ENCODE data around the gene CNN2.

Gene CNN2

DNA sequence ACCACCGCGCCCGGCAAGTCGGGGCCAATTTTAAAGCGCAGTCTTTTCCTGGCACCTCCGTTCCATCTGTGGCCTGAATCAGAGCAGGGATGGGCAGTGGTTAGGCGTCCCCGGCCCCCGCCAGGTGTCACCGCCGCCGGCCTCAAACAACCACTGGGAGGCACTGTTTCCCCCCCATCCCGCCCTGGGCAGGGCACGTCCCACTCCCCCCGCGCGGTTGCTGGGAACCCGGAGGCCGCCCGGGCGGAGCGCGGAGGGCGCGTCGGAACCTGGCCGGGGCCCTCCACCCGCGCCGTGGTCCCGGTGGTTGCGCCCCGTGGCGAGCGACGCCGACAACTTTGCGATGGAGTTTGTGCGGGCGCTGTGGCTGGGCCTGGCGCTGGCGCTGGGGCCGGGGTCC, 26.3 kb upstream of the CNN2 start, which contains the start of gene GRIN3B:
TSS of gene GRIN3B (plus strand) at position 325 of the 400 bp plus-strand sequence. CDS start at position 344, 19 bp downstream.
- H3K14ac ChIP-seq (ENCODE audit: low read length in 2 of 2) = no peak within 1 kb of the TSS
- WGBS = 2% methylated on average over 39 of the region's 43 CpGs
- H3K27me3 ChIP-seq (ENCODE audit: control insufficient read depth in 1 of 2, insufficient read depth in 1 of 2, low read length in 2 of 2) = peaks cover 45 to 78% of the 10 kb centered on the region in 2 experiments
- H3K23ac ChIP-seq (ENCODE audit: low read length in 2 of 2) = no peak within 1 kb of the TSS
- H3K4ac ChIP-seq (ENCODE audit: low read depth in 1 of 2, low read length in 2 of 2) = no peak within 1 kb of the TSS
- no peak within 1 kb of the TSS for H3K27ac ChIP-seq (ENCODE audit: low read length, poor library complexity, severe bottlenecking)
- H3K36me3 ChIP-seq (ENCODE audit: control insufficient read depth in 1 of 2, insufficient read depth in 2 of 2, low read depth in 1 of 2, low read length in 2 of 2) = peaks cover 0 to 8% of the 10 kb centered on the region in 2 experiments
- no peak within 1 kb of the TSS for H4K8ac ChIP-seq (ENCODE audit: low read length)
- no peak within 1 kb of the TSS for H3K18ac ChIP-seq (ENCODE audit: low read depth in 1 of 2, low read length in 2 of 2)
- peak within 1 kb of the TSS; percentile 33 for H2BK15ac ChIP-seq (ENCODE audit: low read depth, poor library complexity, severe bottlenecking)
- H2BK12ac ChIP-seq (ENCODE audit: low read length in 2 of 2) = no peak within 1 kb of the TSS
- H4K91ac ChIP-seq (ENCODE audit: low read length) = no peak within 1 kb of the TSS
- no peak within 1 kb of the TSS for H3K9ac ChIP-seq (ENCODE audit: low read length)
- DNase-seq = peak; percentile 51
- no peak within 1 kb of the TSS for H2BK5ac ChIP-seq (ENCODE audit: low read depth, low read length, poor library complexity, severe bottlenecking)
- no peaks in the 10 kb centered on the region for H3K79me1 ChIP-seq (replicated peaks; ENCODE audit: low read length, poor library complexity, severe bottlenecking)
- H2AK5ac ChIP-seq (ENCODE audit: low read length, severe bottlenecking) = no peak within 1 kb of the TSS
- H2BK120ac ChIP-seq (ENCODE audit: low read depth, low read length) = no peak within 1 kb of the TSS
- H3K4me3 ChIP-seq (ENCODE audit: insufficient read depth in 1 of 2, low read depth in 1 of 2, low read length in 2 of 2) = peak within 1 kb of the TSS in 1 of 2 experiments; percentile 38
- H2AFZ ChIP-seq (ENCODE audit: low read depth, low read length) = peak within 1 kb of the TSS; percentile 19
- H3K9me3 ChIP-seq (ENCODE audit: control insufficient read depth, low read length) = no peaks in the 10 kb centered on the region
- peaks cover 20% of the 10 kb centered on the region for H3K4me1 ChIP-seq (ENCODE audit: control insufficient read depth, insufficient read depth, low read depth, low read length)
- peak within 1 kb of the TSS; percentile 73 for H3K4me2 ChIP-seq (ENCODE audit: low read length, poor library complexity, severe bottlenecking)

DNA sequence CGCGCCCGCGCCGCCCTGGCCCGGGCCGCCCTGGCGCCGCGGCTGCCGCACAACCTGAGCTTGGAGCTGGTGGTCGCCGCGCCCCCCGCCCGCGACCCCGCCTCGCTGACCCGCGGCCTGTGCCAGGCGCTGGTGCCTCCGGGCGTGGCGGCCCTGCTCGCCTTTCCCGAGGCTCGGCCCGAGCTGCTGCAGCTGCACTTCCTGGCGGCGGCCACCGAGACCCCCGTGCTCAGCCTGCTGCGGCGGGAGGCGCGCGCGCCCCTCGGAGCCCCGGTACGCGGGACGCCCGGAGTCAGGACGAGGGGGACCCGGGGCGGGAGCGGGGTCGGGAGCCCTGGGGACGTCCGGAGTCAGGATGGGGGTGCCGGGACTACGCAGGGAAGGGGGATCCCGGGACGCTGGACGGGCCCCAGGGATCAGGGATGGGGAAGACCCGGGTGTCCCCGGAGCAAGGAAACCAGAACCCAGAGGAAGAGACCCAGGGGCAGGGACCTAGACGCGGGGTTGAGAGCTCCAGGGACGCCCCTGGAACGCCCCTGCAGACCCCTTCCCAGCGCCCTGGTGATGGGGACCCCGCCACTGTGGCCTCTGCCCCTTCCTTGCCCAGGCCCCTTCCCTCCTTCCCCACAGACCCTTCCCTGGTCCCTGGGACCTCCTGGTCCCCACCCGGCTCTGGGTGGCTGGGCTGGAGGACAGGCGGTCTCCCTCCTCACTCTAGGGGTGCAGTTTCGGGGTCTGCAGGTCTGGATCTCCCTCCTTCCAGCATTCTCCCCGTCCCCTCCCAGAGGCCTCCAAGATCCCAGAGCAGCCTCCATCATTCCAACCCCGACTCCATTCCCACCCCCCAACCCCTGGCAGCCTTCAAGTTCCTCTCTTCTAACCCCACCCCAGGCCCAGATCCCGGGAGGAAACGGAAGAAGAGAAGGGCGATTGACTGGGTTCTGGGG, 25.5 kb upstream of the CNN2 start:
- whole genome bisulfite sequencing = 11% methylated on average over 54 of the region's 73 CpGs
- H3K27ac ChIP-seq (ENCODE audit: low read length, poor library complexity, severe bottlenecking) = no peak overlapping the region

DNA sequence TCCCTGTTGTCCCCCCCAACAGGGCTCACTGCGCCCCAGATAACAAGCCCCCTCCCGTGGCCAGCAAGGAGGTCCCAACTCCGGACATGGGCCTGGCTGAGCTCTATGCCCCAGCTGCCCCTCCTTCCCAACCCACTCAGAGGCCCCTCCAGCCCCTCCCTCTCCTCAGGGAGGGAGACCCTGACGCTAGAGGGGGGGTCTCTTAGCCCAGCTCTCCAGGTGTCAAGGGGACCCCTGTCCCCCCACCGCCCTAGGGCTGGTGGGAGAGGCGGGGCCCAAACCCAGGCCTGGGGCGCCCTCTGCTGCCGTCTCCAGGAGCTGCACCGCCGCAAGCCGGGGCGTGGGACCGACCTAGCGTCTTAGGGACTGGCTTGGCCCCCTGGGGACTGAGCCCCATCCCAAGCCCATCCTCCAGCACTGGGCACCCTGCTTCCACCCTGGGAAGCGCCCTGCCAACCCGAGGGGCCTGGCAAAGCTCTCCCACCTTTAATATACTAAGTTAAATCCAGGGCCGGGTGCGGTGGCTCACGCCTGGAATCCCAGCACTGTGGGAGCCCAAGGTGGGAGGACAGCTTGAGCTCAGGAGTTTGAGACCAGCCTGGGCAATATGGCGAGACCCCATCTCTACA, 24.8 kb upstream of the CNN2 start:
- Histone ChIP-seq H2AK5ac (ENCODE audit: low read length, severe bottlenecking) (no peak overlapping the region), H3K4ac (ENCODE audit: low read depth in 1 of 2, low read length in 2 of 2) (no peak overlapping the region), H3K4me1 (ENCODE audit: control insufficient read depth, insufficient read depth, low read depth, low read length) (peaks cover 5% of the 10 kb centered on the region), H3K18ac (ENCODE audit: low read depth in 1 of 2, low read length in 2 of 2) (no peak overlapping the region), H2BK12ac (ENCODE audit: low read length in 2 of 2) (no peak overlapping the region), H3K79me1 (replicated peaks; ENCODE audit: low read length, poor library complexity, severe bottlenecking) (no peaks in the 10 kb centered on the region), H2BK120ac (ENCODE audit: low read depth, low read length) (no peak overlapping the region), H3K9me3 (ENCODE audit: control insufficient read depth, low read length) (no peaks in the 10 kb centered on the region), H3K4me2 (ENCODE audit: low read length, poor library complexity, severe bottlenecking) (no peak overlapping the region), H2BK5ac (ENCODE audit: low read depth, low read length, poor library complexity, severe bottlenecking) (no peak overlapping the region), H2AFZ (ENCODE audit: low read depth, low read length) (no peak overlapping the region), H4K8ac (ENCODE audit: low read length) (no peak overlapping the region), H3K9ac (ENCODE audit: low read length) (no peak overlapping the region), H3K14ac (ENCODE audit: low read length in 2 of 2) (no peak overlapping the region), H3K27me3 (ENCODE audit: control insufficient read depth in 1 of 2, insufficient read depth in 1 of 2, low read length in 2 of 2) (peaks cover 34 to 64% of the 10 kb centered on the region in 2 experiments), H4K91ac (ENCODE audit: low read length) (no peak overlapping the region), H3K4me3 (ENCODE audit: insufficient read depth in 1 of 2, low read depth in 1 of 2, low read length in 2 of 2) (no peak overlapping the region), H3K36me3 (ENCODE audit: control insufficient read depth in 1 of 2, insufficient read depth in 2 of 2, low read depth in 1 of 2, low read length in 2 of 2) (peaks cover 0 to 4% of the 10 kb centered on the region in 2 experiments), H3K23ac (ENCODE audit: low read length in 2 of 2) (no peak overlapping the region), H2BK15ac (ENCODE audit: low read depth, poor library complexity, severe bottlenecking) (no peak overlapping the region), H3K27ac (ENCODE audit: low read length, poor library complexity, severe bottlenecking) (no peak overlapping the region)
- peak; percentile 52 for DNase-seq
- 23% methylated on average over 15 of the region's 20 CpGs for WGBS

More for the DNA sequence above, 25.5 kb upstream of the CNN2 start:
- H3K9ac ChIP-seq (ENCODE audit: low read length) = no peak overlapping the region
- H3K4me2 ChIP-seq (ENCODE audit: low read length, poor library complexity, severe bottlenecking) = peak overlapping the region; percentile 26
- no peak overlapping the region for H2BK12ac ChIP-seq (ENCODE audit: low read length in 2 of 2)
- no peak overlapping the region for H4K91ac ChIP-seq (ENCODE audit: low read length)
- no peaks in the 10 kb centered on the region for H3K9me3 ChIP-seq (ENCODE audit: control insufficient read depth, low read length)
- H2AFZ ChIP-seq (ENCODE audit: low read depth, low read length) = no peak overlapping the region
- no peaks in the 10 kb centered on the region for H3K79me1 ChIP-seq (replicated peaks; ENCODE audit: low read length, poor library complexity, severe bottlenecking)
- H3K36me3 ChIP-seq (ENCODE audit: control insufficient read depth in 1 of 2, insufficient read depth in 2 of 2, low read depth in 1 of 2, low read length in 2 of 2) = peaks cover 0 to under 1% of the 10 kb centered on the region in 2 experiments
- no peak overlapping the region for H3K14ac ChIP-seq (ENCODE audit: low read length in 2 of 2)
- no peak overlapping the region for H2BK120ac ChIP-seq (ENCODE audit: low read depth, low read length)
- H2AK5ac ChIP-seq (ENCODE audit: low read length, severe bottlenecking) = no peak overlapping the region
- H2BK15ac ChIP-seq (ENCODE audit: low read depth, poor library complexity, severe bottlenecking) = peak overlapping the region; percentile 33
- peaks cover 12% of the 10 kb centered on the region for H3K4me1 ChIP-seq (ENCODE audit: control insufficient read depth, insufficient read depth, low read depth, low read length)
- no peak overlapping the region for H3K4me3 ChIP-seq (ENCODE audit: insufficient read depth in 1 of 2, low read depth in 1 of 2, low read length in 2 of 2)
- no peak overlapping the region for H3K4ac ChIP-seq (ENCODE audit: low read depth in 1 of 2, low read length in 2 of 2)
- no peak overlapping the region for H4K8ac ChIP-seq (ENCODE audit: low read length)
- H3K23ac ChIP-seq (ENCODE audit: low read length in 2 of 2) = no peak overlapping the region
- no peak for DNase-seq
- H3K18ac ChIP-seq (ENCODE audit: low read depth in 1 of 2, low read length in 2 of 2) = no peak overlapping the region
- H2BK5ac ChIP-seq (ENCODE audit: low read depth, low read length, poor library complexity, severe bottlenecking) = no peak overlapping the region
- peaks cover 42 to 72% of the 10 kb centered on the region in 2 experiments for H3K27me3 ChIP-seq (ENCODE audit: control insufficient read depth in 1 of 2, insufficient read depth in 1 of 2, low read length in 2 of 2)

DNA sequence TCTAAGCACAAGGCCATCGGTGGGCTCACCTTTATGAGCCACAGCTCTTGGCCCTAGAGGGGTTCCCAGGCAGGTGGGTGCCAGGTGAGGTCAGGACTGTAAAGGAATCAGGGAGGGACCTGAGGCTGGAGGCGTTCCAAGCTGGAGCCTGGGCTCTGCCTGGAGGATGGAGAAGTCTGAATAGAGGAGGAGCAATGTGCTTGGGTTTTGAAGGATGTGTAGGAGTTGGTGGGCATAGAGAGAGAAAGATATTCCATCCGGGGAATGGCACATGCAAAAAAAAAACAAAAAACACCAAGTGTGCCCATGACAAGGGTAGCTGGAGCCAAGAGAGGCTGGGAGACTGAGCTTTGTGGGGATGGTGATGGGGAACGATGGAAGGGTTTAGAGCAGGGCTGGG, 23.8 kb upstream of the CNN2 start:
- no peak for DNase-seq
- Histone ChIP-seq H4K91ac (ENCODE audit: low read length) (no peak overlapping the region), H3K14ac (ENCODE audit: low read length in 2 of 2) (no peak overlapping the region), H2BK12ac (ENCODE audit: low read length in 2 of 2) (no peak overlapping the region), H3K4me1 (ENCODE audit: control insufficient read depth, insufficient read depth, low read depth, low read length) (peaks cover 8% of the 10 kb centered on the region), H4K8ac (ENCODE audit: low read length) (no peak overlapping the region), H3K4me3 (ENCODE audit: insufficient read depth in 1 of 2, low read depth in 1 of 2, low read length in 2 of 2) (no peak overlapping the region), H3K36me3 (ENCODE audit: control insufficient read depth in 1 of 2, insufficient read depth in 2 of 2, low read depth in 1 of 2, low read length in 2 of 2) (peaks cover 0 to 14% of the 10 kb centered on the region in 2 experiments), H3K23ac (ENCODE audit: low read length in 2 of 2) (no peak overlapping the region), H3K9me3 (ENCODE audit: control insufficient read depth, low read length) (no peaks in the 10 kb centered on the region), H3K4me2 (ENCODE audit: low read length, poor library complexity, severe bottlenecking) (no peak overlapping the region), H2AFZ (ENCODE audit: low read depth, low read length) (no peak overlapping the region), H3K9ac (ENCODE audit: low read length) (no peak overlapping the region), H3K4ac (ENCODE audit: low read depth in 1 of 2, low read length in 2 of 2) (no peak overlapping the region), H3K79me1 (replicated peaks; ENCODE audit: low read length, poor library complexity, severe bottlenecking) (no peaks in the 10 kb centered on the region), H3K27ac (ENCODE audit: low read length, poor library complexity, severe bottlenecking) (no peak overlapping the region), H2BK5ac (ENCODE audit: low read depth, low read length, poor library complexity, severe bottlenecking) (no peak overlapping the region), H3K18ac (ENCODE audit: low read depth in 1 of 2, low read length in 2 of 2) (no peak overlapping the region), H2BK120ac (ENCODE audit: low read depth, low read length) (no peak overlapping the region), H2BK15ac (ENCODE audit: low read depth, poor library complexity, severe bottlenecking) (no peak overlapping the region), H2AK5ac (ENCODE audit: low read length, severe bottlenecking) (no peak overlapping the region), H3K27me3 (ENCODE audit: control insufficient read depth in 1 of 2, insufficient read depth in 1 of 2, low read length in 2 of 2) (peaks cover 28 to 56% of the 10 kb centered on the region in 2 experiments)
- 67% methylated on average over 4 of the region's 4 CpGs for WGBS

Data from mesenchymal stem cell (in vitro differentiated cells and primary cell).